Left colon (tissue), 2 donors: ENCODE measurements around the gene NRTN. TPM values are rescaled to one million over a fixed set of nuclear protein-coding genes. Genes with fewer than 3 reads are reported as not detected.
"Not testable (repeated sequence)": the region's sequence is repeated elsewhere in the genome, so short reads cannot be mapped to it uniquely, and the experiment has no call there.

Experiments
- ATAC-seq: fragments of 200-7000 bp; cut with Tn5 transposase; one replicate; pipeline ENCODE4 v1.9.1; 2020; ENCODE audit warnings: mild to moderate bottlenecking, moderate library complexity
- DNase-seq, 2 donors: peaks; one replicate each; pipeline ENCODE4 v3.0.0-alpha.2; 2020
- intact Hi-C, 2 donors: fragments of 100-400 bp; cut with DNase I in 1 of 2; cut with micrococcal nuclease in 1 of 2; formaldehyde crosslinking; loops; one replicate each; pipeline versions ENCODE4 v1.11.2 to v1.14.0; 2022; cut with DNase I, micrococcal nuclease
- total RNA-seq, 2 donors: library from RNA; stranded (reverse); fragmentation: NEBNext Ultra II Directional; extraction: Animal tissue kit (Norgen Biotek cat#: 25700); gene quantifications; one replicate each; pipeline ENCODE4 v1.2.1, GENCODE V29; 2021
- donor health status: DM: no; HTN: no; CAD: no.
- donor health status: DM: yes; HTN: yes; CAD: no.

NRTN gene
- total RNA-seq, 2 donors from 2014 or later: 1.2 to 1.7 TPM

- intact Hi-C loops: no loop called here
- DNase-seq: peak; percentile 50 to 67
- ATAC-seq: no peak
These were observed 24.0 kb downstream of the NRTN start for GRCh38 chr19:5828661-5829566.

GRCh38 chr19:5829567-5830310 lies 24.9 kb downstream of the NRTN start:
- intact Hi-C loops: no loop called here
- ATAC-seq (no peak), DNase-seq (no peak)

GRCh38 chr19:5831159-5831558 lies 26.3 kb downstream of the NRTN start:
- no peak for DNase-seq
- intact Hi-C loops: no loop called here
- no peak for ATAC-seq

- DNase-seq: no peak
- intact Hi-C loops: no loop called here
- no peak for ATAC-seq
These were observed 27.2 kb downstream of the NRTN start for GRCh38 chr19:5832061-5832460.

- ATAC-seq (no peak), DNase-seq (no peak)
- intact Hi-C loops: no loop called here
These were observed 27.8 kb downstream of the NRTN start for GRCh38 chr19:5832527-5833216.

- intact Hi-C loops: no loop called here
- peak; percentile 18 for ATAC-seq
These were observed 33.0 kb downstream of the NRTN start for GRCh38 chr19:5837761-5838352.

GRCh38 chr19:5838353-5839064 lies 33.6 kb downstream of the NRTN start:
- ATAC-seq: peak; percentile 82
- intact Hi-C loops: no loop called here
- peak; percentile 72 to 79 for DNase-seq

More at GRCh38 chr19:5837761-5838352, 33.0 kb downstream of the NRTN start:
- no peak for DNase-seq

GRCh38 chr19:5839065-5840017 lies 34.5 kb downstream of the NRTN start, which contains the start of gene FUT6:
TSS of gene FUT6 (minus strand) at chr19:5839702. CDS start at chr19:5832567, 7,135 bp downstream.
- intact Hi-C loops: no loop called here
- ATAC-seq: peak; percentile 62
- peak; percentile 54 to 73 for DNase-seq

- ATAC-seq, DNase-seq, intact Hi-C loops: not testable (repeated sequence)
These were observed 36.9 kb downstream of the NRTN start for GRCh38 chr19:5841735-5842111.

GRCh38 chr19:5843295-5843927 lies 38.5 kb downstream of the NRTN start:
- no peak for ATAC-seq
- intact Hi-C loops: no loop called here
- DNase-seq: no peak

- DNase-seq: no peak
- ATAC-seq: no peak
- intact Hi-C loops: no loop called here
These were observed 39.9 kb downstream of the NRTN start for GRCh38 chr19:5844456-5845433.

GRCh38 chr19:5847846-5848245 lies 43.0 kb downstream of the NRTN start:
- intact Hi-C loops, ATAC-seq: not testable (repeated sequence)
- peak in 1 of 2 donors; percentile 24 for DNase-seq

- ATAC-seq, intact Hi-C loops: not testable (repeated sequence)
- DNase-seq: peak in 1 of 2 donors; percentile 39
These were observed 43.8 kb downstream of the NRTN start for GRCh38 chr19:5848621-5849020.

- peak; percentile 46 to 65 for DNase-seq
- intact Hi-C loops: no loop called here
These were observed 45.3 kb downstream of the NRTN start for GRCh38 chr19:5850189-5850588.

GRCh38 chr19:5850743-5851293 lies 46.0 kb downstream of the NRTN start:
- peak; percentile 55 to 56 for DNase-seq
- ATAC-seq: peak; percentile 44
- intact Hi-C loops: no loop called here

More at GRCh38 chr19:5850189-5850588, 45.3 kb downstream of the NRTN start:
- peak; percentile 56 for ATAC-seq
